ENCODE results near the gene GAB1.

GAB1 gene

DNA sequence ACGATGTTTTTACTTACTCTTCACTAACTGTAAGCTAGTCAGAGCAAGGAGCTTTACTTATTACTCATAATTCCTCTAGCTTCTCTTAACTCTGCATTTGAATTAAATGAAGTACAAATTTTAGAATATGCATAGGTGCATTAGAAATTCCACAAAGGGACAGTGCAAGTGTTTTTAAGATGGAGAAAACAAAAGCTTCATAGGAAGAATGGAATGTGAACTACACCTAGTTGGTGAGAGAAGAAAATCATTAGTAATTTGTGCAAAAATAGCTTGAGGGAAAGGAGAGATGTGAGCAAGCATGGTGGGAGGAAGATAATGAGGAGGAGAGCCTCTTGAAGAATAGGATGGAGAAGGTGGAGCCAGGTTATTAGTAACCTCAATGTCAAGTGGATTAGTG lies 99.3 kb downstream of the GAB1 start:
- Histone ChIP-seq H3K27me3 (ENCODE audit: insufficient read depth, low read length) (no peaks in the 10 kb centered on the region), H3K9ac (ENCODE audit: low read length) (no peak overlapping the region), H3K23ac (ENCODE audit: low read length) (no peak overlapping the region), H3K4me1 (ENCODE audit: control insufficient read depth in 1 of 2, insufficient read depth in 2 of 2, low read length in 2 of 2) (peaks cover 0 to 4% of the 10 kb centered on the region in 2 experiments), H3K4me2 (ENCODE audit: low read length) (no peak overlapping the region), H4K8ac (ENCODE audit: low read depth, low read length) (no peak overlapping the region), H4K12ac (ENCODE audit: low read depth, low read length) (no peak overlapping the region), H2BK120ac (ENCODE audit: insufficient read depth, low read length, poor library complexity) (no peak overlapping the region), H3K27ac (ENCODE audit: low read depth, low read length) (no peak overlapping the region), H3K9me3 (ENCODE audit: insufficient read depth, low read depth, low read length) (no peaks in the 10 kb centered on the region), H3K79me1 (ENCODE audit: low read length) (no peaks in the 10 kb centered on the region), H4K91ac (ENCODE audit: low read depth, low read length) (no peak overlapping the region), H2BK5ac (ENCODE audit: low read depth, low read length, poor library complexity) (no peak overlapping the region), H3K79me2 (ENCODE audit: control insufficient read depth, insufficient read depth, low read length, poor library complexity) (no peaks in the 10 kb centered on the region), H3K14ac (ENCODE audit: low read length) (no peak overlapping the region), H2BK12ac (ENCODE audit: low read length) (no peak overlapping the region), H3K4ac (ENCODE audit: low read depth, low read length) (no peak overlapping the region), H2AFZ (ENCODE audit: insufficient read depth, low read length, poor library complexity) (no peak overlapping the region), H2AK5ac (ENCODE audit: low read length) (no peak overlapping the region), H3K36me3 (ENCODE audit: control insufficient read depth in 1 of 2, insufficient read depth in 2 of 2, low read length in 2 of 2) (peaks cover 8 to 13% of the 10 kb centered on the region in 2 experiments), H3K4me3 (ENCODE audit: low read depth, low read length) (no peak overlapping the region), H3K18ac (ENCODE audit: low read length) (no peak overlapping the region)
- no peak for DNase-seq
- no CpG with 5 or more reads among the region's 1 CpG for WGBS (ENCODE audit: extremely low coverage, insufficient coverage, insufficient read length)

GRCh38 chr4:143437476-143437875 lies 100.8 kb downstream of the GAB1 start:
- Histone ChIP-seq H2BK12ac (ENCODE audit: low read length) (no peak overlapping the region), H2AK5ac (ENCODE audit: low read length) (no peak overlapping the region), H3K27ac (ENCODE audit: low read depth, low read length) (no peak overlapping the region), H3K79me2 (ENCODE audit: control insufficient read depth, insufficient read depth, low read length, poor library complexity) (no peaks in the 10 kb centered on the region), H3K4ac (ENCODE audit: low read depth, low read length) (no peak overlapping the region), H2AFZ (ENCODE audit: insufficient read depth, low read length, poor library complexity) (no peak overlapping the region), H3K9ac (ENCODE audit: low read length) (no peak overlapping the region), H2BK5ac (ENCODE audit: low read depth, low read length, poor library complexity) (no peak overlapping the region), H3K23ac (ENCODE audit: low read length) (no peak overlapping the region), H3K79me1 (ENCODE audit: low read length) (no peaks in the 10 kb centered on the region), H3K4me3 (ENCODE audit: low read depth, low read length) (no peak overlapping the region), H4K12ac (ENCODE audit: low read depth, low read length) (no peak overlapping the region), H2BK120ac (ENCODE audit: insufficient read depth, low read length, poor library complexity) (no peak overlapping the region), H3K4me2 (ENCODE audit: low read length) (no peak overlapping the region), H4K8ac (ENCODE audit: low read depth, low read length) (no peak overlapping the region), H3K36me3 (ENCODE audit: control insufficient read depth in 1 of 2, insufficient read depth in 2 of 2, low read length in 2 of 2) (peaks cover 8 to 13% of the 10 kb centered on the region in 2 experiments), H3K9me3 (ENCODE audit: insufficient read depth, low read depth, low read length) (no peaks in the 10 kb centered on the region), H4K91ac (ENCODE audit: low read depth, low read length) (no peak overlapping the region), H3K14ac (ENCODE audit: low read length) (no peak overlapping the region), H3K18ac (ENCODE audit: low read length) (no peak overlapping the region), H3K27me3 (ENCODE audit: insufficient read depth, low read length) (no peaks in the 10 kb centered on the region), H3K4me1 (ENCODE audit: control insufficient read depth in 1 of 2, insufficient read depth in 2 of 2, low read length in 2 of 2) (peaks cover 0 to 4% of the 10 kb centered on the region in 2 experiments)
- no CpG with 5 or more reads among the region's 3 CpGs for WGBS (ENCODE audit: extremely low coverage, insufficient coverage, insufficient read length)
- no peak for DNase-seq

GRCh38 chr4:143437937-143438336 lies 101.3 kb downstream of the GAB1 start:
- Histone ChIP-seq H2BK120ac (ENCODE audit: insufficient read depth, low read length, poor library complexity) (no peak overlapping the region), H3K36me3 (ENCODE audit: control insufficient read depth in 1 of 2, insufficient read depth in 2 of 2, low read length in 2 of 2) (peaks cover 8 to 13% of the 10 kb centered on the region in 2 experiments), H3K27me3 (ENCODE audit: insufficient read depth, low read length) (no peaks in the 10 kb centered on the region), H3K79me1 (ENCODE audit: low read length) (no peaks in the 10 kb centered on the region), H2BK12ac (ENCODE audit: low read length) (no peak overlapping the region), H4K8ac (ENCODE audit: low read depth, low read length) (no peak overlapping the region), H2AFZ (ENCODE audit: insufficient read depth, low read length, poor library complexity) (no peak overlapping the region), H3K18ac (ENCODE audit: low read length) (no peak overlapping the region), H3K14ac (ENCODE audit: low read length) (no peak overlapping the region), H3K27ac (ENCODE audit: low read depth, low read length) (no peak overlapping the region), H3K4me3 (ENCODE audit: low read depth, low read length) (no peak overlapping the region), H3K4me2 (ENCODE audit: low read length) (no peak overlapping the region), H3K4me1 (ENCODE audit: control insufficient read depth in 1 of 2, insufficient read depth in 2 of 2, low read length in 2 of 2) (peaks cover 0 to 4% of the 10 kb centered on the region in 2 experiments), H2BK5ac (ENCODE audit: low read depth, low read length, poor library complexity) (no peak overlapping the region), H4K91ac (ENCODE audit: low read depth, low read length) (no peak overlapping the region), H4K12ac (ENCODE audit: low read depth, low read length) (no peak overlapping the region), H3K9me3 (ENCODE audit: insufficient read depth, low read depth, low read length) (no peaks in the 10 kb centered on the region), H3K4ac (ENCODE audit: low read depth, low read length) (no peak overlapping the region), H3K9ac (ENCODE audit: low read length) (no peak overlapping the region), H3K79me2 (ENCODE audit: control insufficient read depth, insufficient read depth, low read length, poor library complexity) (no peaks in the 10 kb centered on the region), H2AK5ac (ENCODE audit: low read length) (no peak overlapping the region), H3K23ac (ENCODE audit: low read length) (no peak overlapping the region)
- DNase-seq: no peak
- no CpG with 5 or more reads among the region's 5 CpGs for WGBS (ENCODE audit: extremely low coverage, insufficient coverage, insufficient read length)

DNA sequence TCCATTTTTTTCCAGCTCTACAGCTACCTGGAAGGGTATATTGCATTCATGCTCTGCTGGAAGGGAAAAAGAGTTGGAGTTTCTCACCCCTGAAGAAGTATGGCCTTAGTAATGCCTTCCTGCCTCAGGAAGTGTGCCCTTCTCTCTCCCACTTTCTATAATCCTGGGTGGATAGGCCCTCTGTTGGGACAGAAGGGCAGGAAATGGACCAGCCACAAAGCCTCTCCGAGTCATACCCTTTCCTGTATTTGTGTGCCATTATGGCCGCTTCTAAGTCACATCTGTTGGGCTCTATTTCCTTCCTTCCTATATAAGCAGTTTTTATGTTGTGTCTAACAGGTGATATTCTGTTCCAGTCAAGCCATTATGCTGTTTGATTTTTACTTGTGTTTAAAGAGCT lies 102.0 kb downstream of the GAB1 start:
- Histone ChIP-seq H3K4me3 (ENCODE audit: low read depth, low read length) (no peak overlapping the region), H2AFZ (ENCODE audit: insufficient read depth, low read length, poor library complexity) (no peak overlapping the region), H3K18ac (ENCODE audit: low read length) (no peak overlapping the region), H2BK120ac (ENCODE audit: insufficient read depth, low read length, poor library complexity) (no peak overlapping the region), H3K9me3 (ENCODE audit: insufficient read depth, low read depth, low read length) (no peaks in the 10 kb centered on the region), H3K27me3 (ENCODE audit: insufficient read depth, low read length) (no peaks in the 10 kb centered on the region), H2BK5ac (ENCODE audit: low read depth, low read length, poor library complexity) (no peak overlapping the region), H3K4me1 (ENCODE audit: control insufficient read depth in 1 of 2, insufficient read depth in 2 of 2, low read length in 2 of 2) (peaks cover 0 to 4% of the 10 kb centered on the region in 2 experiments), H3K23ac (ENCODE audit: low read length) (no peak overlapping the region), H3K27ac (ENCODE audit: low read depth, low read length) (no peak overlapping the region), H3K4me2 (ENCODE audit: low read length) (no peak overlapping the region), H2BK12ac (ENCODE audit: low read length) (no peak overlapping the region), H4K8ac (ENCODE audit: low read depth, low read length) (no peak overlapping the region), H3K79me2 (ENCODE audit: control insufficient read depth, insufficient read depth, low read length, poor library complexity) (no peaks in the 10 kb centered on the region), H3K14ac (ENCODE audit: low read length) (no peak overlapping the region), H3K9ac (ENCODE audit: low read length) (no peak overlapping the region), H3K4ac (ENCODE audit: low read depth, low read length) (no peak overlapping the region), H2AK5ac (ENCODE audit: low read length) (no peak overlapping the region), H3K36me3 (ENCODE audit: control insufficient read depth in 1 of 2, insufficient read depth in 2 of 2, low read length in 2 of 2) (peaks cover 8 to 13% of the 10 kb centered on the region in 2 experiments), H3K79me1 (ENCODE audit: low read length) (no peaks in the 10 kb centered on the region), H4K91ac (ENCODE audit: low read depth, low read length) (no peak overlapping the region), H4K12ac (ENCODE audit: low read depth, low read length) (no peak overlapping the region)
- WGBS (ENCODE audit: extremely low coverage, insufficient coverage, insufficient read length): no CpG with 5 or more reads among the region's 2 CpGs
- DNase-seq: no peak
